GM21529 (cell line): ENCODE data around the gene GAB2.
"Not testable (repeated sequence)": the region's sequence is repeated elsewhere in the genome, so short reads cannot be mapped to it uniquely, and the experiment has no call there.

Experiments used
- ATAC-seq: cut with Tn5 transposase; IDR thresholded peaks from one replicate; pipeline ENCODE4 v1.9.1; 2021; ENCODE audit not compliant: unreplicated experiment

GAB2 gene

GRCh38 chr11:78290293-78291176 lies 127.1 kb downstream of the GAB2 start:
- ATAC-seq = no peak

- ATAC-seq = no peak
These were observed 127.9 kb downstream of the GAB2 start for GRCh38 chr11:78289552-78290292.

- ATAC-seq = no peak
These were observed 133.4 kb downstream of the GAB2 start for GRCh38 chr11:78284260-78284659.

- no peak for ATAC-seq
These were observed 134.8 kb downstream of the GAB2 start for GRCh38 chr11:78282821-78283220.

- no peak for ATAC-seq
These were observed 136.1 kb downstream of the GAB2 start for GRCh38 chr11:78281511-78281910.

GRCh38 chr11:78277314-78277994 lies 140.2 kb downstream of the GAB2 start:
- no peak for ATAC-seq

- no peak for ATAC-seq
These were observed 141.3 kb downstream of the GAB2 start for GRCh38 chr11:78276311-78276710.

GRCh38 chr11:78274739-78275138 lies 142.9 kb downstream of the GAB2 start:
- ATAC-seq = no peak

GRCh38 chr11:78272625-78273269 lies 144.9 kb downstream of the GAB2 start:
- ATAC-seq = not testable (repeated sequence)

- ATAC-seq = not testable (repeated sequence)
These were observed 145.8 kb downstream of the GAB2 start for GRCh38 chr11:78271801-78272200.

- ATAC-seq = no peak
These were observed 146.6 kb downstream of the GAB2 start for GRCh38 chr11:78270971-78271370.

- no peak for ATAC-seq
These were observed 147.8 kb downstream of the GAB2 start for GRCh38 chr11:78269806-78270205.

- no peak for ATAC-seq
These were observed 148.8 kb downstream of the GAB2 start for GRCh38 chr11:78268591-78269410.

GRCh38 chr11:78266451-78266850 lies 151.2 kb downstream of the GAB2 start:
- no peak for ATAC-seq

GRCh38 chr11:78265326-78265725 lies 152.3 kb downstream of the GAB2 start:
- no peak for ATAC-seq

GRCh38 chr11:78262691-78263090 lies 154.9 kb downstream of the GAB2 start:
- no peak for ATAC-seq

- ATAC-seq = no peak
These were observed 155.4 kb downstream of the GAB2 start for GRCh38 chr11:78262238-78262637.

- ATAC-seq = no peak
These were observed 155.8 kb downstream of the GAB2 start for GRCh38 chr11:78261828-78262227.

GRCh38 chr11:78261367-78261766 lies 156.3 kb downstream of the GAB2 start:
- no peak for ATAC-seq

GRCh38 chr11:78259777-78260487 lies 157.7 kb downstream of the GAB2 start:
- no peak for ATAC-seq
